ENCODE measurements around the gene SALL1. TPM values are rescaled to one million over a fixed set of nuclear protein-coding genes. Genes with fewer than 3 reads are reported as not detected.

Gene SALL1
- polyA plus RNA-seq, 10 donors: 0.08 to 0.71 (median 0.24) TPM; not detected in 1

- no peak for DNase-seq
Measured at GRCh38 chr16:51141541-51141940, 9.5 kb downstream of the SALL1 start.

- no peak for DNase-seq
Measured at GRCh38 chr16:51141106-51141505, 10.0 kb downstream of the SALL1 start.

DNA sequence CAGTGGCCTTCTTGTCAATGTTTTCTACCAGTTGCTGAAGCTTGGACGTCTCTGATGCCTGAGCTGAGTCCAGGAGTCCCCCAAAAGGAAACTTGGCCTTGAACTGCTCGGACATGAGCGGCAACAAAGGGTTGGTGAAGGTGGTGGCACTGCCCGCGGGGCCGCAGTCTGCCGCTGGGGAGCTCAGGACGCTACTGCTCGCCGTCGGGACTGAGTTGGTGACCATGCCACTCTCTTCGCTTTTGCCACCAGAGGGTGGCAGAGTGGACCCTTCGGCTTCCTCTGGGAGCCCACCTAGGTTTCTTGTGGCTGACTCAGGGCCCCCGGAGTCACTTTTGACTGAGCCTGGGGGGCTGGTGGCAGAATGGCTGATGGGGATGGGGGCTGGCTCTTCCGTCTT lies 11.0 kb downstream of the SALL1 start:
- no peak for DNase-seq

DNA sequence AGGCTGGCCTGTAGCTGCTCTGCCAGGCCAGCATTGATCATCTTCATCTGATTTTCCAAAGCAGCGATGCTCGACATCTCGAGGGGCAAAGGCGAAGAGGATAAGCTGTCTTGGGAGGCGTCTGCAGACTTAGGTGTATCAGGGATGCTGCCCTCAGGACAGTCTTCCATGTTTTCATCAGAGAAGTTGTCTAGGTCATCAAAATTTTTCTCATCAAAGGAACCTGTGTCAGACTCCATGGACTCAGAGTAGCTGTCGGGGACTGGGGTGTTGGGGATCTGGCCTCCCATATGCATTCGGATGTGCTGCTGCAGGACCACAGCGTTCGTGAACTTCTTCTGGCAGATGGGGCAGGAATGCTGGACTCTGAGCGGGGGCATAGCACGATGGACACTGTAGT lies 11.5 kb downstream of the SALL1 start:
- no peak for DNase-seq

DNA sequence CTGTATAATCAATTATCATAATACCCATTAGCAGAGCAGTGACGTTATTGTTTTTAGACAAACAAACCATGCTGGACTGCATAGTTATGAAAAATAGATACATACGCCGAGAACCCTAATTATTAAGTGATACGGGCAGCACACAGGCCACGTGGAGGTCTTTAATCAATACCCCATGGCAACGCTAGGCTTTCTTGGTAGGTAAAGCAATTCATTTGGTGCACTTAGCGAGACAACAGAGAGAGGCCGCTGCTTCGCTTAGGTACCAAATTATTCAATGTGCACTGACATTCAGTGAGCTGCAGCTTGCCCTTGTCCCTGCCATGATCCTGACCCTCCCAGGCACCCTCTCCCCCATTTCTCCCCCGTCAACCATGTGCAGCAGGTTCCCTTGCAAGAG lies 12.9 kb downstream of the SALL1 start:
- no peak for DNase-seq

DNA sequence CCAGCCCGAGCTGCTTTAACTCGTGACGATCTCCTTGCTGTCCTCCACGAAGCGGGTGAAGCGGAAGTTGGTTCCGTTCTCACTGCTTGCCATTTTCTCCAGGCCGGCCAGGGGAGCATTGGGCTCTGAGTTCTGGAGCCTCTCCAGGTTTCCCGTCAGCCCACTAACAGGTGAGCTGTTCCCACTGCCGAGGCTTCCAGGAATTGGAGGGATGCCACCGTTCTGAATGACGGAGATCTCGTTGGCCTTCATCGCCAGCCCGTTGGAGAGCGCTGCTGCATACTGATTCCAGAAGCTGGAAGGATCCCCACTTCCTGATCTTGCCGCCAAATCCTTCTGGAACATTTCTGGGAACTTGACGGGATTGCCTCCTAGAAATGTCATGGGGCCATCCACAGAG lies 14.0 kb downstream of the SALL1 start:
- no peak for DNase-seq

DNA sequence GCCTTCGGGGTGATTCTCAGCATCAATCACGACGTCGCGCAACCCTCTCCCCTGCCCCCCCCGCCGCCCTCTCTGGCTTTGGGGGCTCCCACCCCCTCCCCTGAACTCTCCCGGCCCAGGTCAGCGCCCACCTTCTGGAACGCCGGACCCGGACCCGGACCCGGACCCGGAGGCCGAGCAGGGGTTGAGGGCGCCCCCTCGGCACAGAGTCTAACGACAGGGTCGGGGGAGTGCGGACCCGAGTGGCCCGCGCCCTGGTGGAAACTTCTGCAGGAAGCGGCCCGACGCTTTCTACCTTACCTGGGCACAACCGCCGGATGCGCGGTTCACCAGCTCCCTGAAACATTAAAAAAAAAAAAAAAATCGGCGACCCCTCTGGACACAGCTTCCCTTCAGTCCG lies 16.2 kb downstream of the SALL1 start:
- no peak for DNase-seq

DNA sequence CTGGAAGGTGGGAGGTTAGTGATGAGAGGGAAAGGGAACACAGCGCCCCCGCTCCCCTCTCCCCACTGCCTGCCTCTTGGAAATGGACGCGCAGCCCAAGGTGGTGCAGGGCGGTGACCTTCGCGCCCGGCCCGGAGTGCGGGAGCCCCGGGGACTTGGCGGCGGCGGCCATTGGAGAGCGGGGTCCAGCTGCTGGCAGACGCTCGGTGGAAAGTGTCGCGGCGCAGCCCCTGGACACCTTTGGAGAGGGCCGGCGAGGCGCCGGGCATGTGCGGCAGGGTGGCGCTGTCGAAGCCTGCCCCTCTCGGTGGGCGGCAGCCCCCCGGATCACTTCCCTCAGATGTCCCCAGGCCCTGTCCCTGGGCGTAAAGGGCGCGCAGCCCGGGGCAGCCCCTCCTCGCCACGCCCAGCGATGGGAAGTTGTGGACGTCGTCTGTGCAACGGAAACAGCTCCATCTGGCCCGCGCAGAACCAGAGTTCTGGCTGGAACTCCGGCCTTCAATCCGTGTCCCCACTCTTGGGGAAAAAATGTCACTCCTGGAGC lies 16.7 kb downstream of the SALL1 start:
- no peak for DNase-seq

DNA sequence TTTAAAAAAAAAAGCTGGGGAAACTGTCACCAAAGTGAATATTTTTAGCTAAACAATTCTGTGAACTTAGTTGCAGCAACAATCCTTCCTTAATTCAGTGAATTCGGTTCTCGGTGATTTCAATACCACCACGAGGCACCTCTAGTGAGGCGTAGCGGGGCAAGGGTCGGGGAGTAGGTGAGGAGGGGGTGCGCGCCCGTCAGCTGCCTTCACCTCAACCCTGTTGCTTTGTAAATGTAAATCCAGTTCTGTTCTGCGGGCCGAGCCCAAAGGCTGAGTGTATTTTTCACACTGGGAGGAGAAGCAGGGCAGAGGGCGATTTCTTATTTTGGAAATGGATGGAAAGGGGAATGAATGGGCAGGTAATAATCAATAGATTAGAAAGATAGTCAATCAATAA lies 17.4 kb downstream of the SALL1 start:
- DNase-seq: no peak

DNA sequence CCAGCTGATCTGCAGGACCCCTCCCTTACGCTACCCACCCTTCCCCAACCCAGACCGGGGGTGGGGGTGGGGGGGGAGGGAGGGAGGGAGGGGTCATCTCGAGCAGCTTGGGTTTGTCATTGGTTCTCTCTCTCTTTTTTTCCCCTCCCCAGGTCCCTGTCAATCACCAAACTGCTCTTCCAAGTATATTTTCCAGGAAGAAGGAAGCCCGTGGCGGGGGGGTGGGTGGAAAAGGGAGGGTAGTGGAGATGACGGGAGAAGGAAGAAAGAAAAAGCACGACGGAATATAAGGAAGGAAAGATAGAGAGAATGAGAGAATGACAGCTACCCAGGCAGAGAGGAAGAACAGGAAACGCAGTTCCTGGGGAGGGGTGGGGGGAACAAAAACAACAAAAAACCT lies 17.9 kb downstream of the SALL1 start:
- no peak for DNase-seq

DNA sequence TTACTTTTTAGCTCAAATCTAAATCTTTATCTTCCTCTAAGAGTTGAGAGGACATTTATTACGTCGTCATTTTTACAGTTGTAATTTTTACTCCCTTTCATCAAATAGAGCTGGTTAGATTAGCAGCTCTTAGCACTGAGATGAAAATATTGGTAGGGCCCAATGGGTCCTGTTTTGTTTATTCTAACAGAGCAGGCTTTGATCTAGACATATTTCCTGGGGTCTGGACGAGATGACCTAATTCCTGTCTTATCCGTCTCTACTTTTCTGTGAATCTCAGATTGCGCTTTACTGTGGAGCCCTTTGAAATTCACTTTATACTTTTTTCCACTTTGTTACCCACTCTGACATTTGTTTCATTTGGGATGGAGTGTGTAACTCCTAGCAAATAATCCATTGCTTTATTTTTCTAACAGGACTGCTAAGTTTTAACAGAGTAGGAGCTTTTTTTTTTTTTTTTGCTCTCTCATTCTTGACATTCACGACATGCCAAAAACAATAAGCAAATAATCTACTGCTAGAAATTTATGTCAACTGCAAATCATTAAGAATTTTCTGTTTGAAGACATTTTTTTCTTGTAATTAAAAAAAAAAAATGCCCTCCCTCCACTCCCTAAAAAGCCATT lies 18.5 kb downstream of the SALL1 start:
- no peak for DNase-seq

DNA sequence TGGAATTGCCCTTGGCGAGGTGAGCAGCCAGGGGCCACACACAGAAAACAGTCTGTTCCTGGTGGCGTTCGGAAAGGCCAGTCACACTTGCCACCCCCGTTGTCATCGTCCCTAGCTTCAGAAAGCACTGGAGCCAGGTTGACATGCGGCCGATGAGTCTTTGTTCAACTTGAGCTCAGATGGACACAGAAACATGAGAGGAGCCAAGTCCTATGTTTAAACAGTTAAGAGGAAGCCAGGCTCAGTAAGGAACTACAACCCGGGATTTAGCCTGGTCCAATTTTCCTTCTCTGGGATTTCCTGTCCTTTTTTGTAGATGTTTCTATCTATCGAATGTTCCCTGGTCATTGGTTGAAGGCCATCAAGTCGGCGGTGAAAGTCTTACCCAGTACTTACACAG lies 19.5 kb downstream of the SALL1 start:
- no peak for DNase-seq

DNA sequence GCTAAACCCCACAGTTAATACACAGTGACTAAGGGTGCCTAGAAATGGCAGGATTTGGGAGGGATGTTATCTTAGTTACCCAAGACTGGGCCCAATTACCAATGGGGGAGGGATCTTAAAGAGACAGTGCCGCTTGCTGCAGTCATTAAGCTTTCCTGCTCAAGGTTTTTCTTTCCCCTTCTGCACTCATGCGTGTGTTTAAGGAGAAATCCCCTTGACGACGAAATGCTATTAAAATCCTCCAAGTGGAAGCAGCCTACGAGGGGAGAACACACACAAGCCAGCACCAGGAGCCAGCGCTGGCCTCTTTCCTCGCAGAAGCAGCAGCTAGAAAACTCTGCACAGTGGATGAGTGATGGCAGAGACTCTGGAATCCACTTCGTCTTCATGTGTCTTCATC lies 22.0 kb downstream of the SALL1 start:
- no peak for DNase-seq

- no peak for DNase-seq
Measured at GRCh38 chr16:51125992-51126391, 25.1 kb downstream of the SALL1 start.

GRCh38 chr16:51124896-51125295 lies 26.2 kb downstream of the SALL1 start:
- DNase-seq: no peak

- no peak for DNase-seq
Measured at GRCh38 chr16:51121850-51122249, 29.2 kb downstream of the SALL1 start.

GRCh38 chr16:51120730-51121347 lies 30.2 kb downstream of the SALL1 start:
- DNase-seq: no peak

DNA sequence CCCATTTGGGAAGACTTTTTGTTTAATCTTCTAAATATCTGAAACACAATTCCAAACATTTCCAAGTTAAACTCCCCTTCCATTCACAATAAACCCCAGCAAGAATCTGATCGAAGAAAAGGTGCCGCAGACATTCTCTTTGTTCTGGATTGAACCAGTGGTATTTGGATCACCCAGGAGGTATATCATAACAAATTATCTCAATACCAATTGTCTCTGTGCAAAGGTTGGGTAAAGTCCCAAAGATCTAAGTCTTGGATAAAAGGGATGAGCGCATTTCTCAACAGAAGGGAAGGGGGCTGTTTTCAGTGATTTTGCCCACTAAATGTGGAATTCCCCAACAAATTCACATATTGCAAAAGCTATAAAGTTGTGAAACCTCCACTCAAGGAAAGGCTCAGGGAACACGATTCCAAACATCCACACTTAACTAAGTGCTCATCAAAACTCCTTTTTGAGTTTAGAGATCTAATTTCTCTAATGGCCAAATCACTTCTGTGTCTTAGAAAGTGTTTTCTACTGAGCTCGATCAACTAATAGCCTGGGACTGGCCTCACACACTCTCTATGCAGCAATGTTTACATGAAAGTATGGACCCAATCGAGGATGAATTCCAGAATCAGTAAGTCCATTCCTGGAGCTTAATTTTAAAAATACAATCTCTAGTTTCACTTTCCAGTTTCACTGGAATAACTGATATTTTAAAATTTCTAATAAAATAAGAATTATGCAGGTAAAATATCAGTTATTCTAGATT lies 30.9 kb downstream of the SALL1 start:
- no peak for DNase-seq

GRCh38 chr16:51119556-51119955 lies 31.5 kb downstream of the SALL1 start:
- DNase-seq: peak in 1 of 3 donors; percentile 39

DNA sequence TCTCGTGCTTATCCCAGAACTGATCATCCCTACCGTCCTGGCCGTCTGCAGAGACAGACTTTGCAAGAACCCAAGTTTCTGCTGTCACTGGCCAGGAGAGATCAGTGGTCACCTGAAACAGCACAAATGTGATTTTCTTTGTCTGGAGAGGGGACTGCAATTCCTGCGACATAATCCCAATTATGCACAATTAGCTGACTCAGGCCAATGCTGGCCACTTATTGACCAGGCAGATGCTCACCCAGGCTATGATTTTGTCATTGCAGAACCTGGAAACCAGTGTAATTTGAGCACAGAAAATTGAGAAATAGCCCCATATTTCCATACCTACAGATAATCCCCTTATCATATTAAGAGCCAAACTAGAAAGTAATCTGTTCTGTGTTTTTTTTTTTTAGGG lies 34.7 kb downstream of the SALL1 start:
- no peak for DNase-seq

DNA sequence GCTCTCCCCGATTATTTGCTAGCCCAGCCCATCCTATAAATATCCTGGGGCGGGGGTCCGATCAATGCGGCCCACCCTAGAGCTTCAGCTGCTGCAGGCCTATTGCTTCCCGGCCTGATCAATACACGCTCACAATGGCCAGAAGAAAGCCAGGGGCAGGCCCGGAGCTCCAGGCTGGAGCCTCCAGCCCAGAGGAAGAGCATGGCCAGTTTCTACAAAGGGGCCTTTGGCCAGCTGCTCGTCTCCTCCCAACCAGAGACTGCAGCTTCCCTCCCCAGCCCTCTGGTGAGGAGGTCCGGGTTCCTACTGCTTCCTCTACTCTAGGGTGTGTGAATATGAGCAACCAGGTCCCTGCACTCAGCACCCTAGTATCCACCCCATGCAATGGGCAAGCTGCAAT lies 36.7 kb downstream of the SALL1 start:
- DNase-seq: no peak

GRCh38 chr16:51113236-51114125 lies 37.6 kb downstream of the SALL1 start:
- DNase-seq: peak in 1 of 3 donors; percentile 45

Measured in muscle of back (tissue), 11 donors.